Common myeloid progenitor, CD34-positive (primary cell): ENCODE measurements around the gene NUB1.

Experiments
- CTCF ChIA-PET: fragments of 350-600 bp; sonication (Branson Sonifier 250); formaldehyde crosslinking; loops from one replicate; lab custom pipeline; 2021; ENCODE audit warnings: antibody characterized with exemption; lab: Charles Lee
- POLR2A ChIA-PET: fragments of 350-600 bp; sonication (Branson Sonifier 250); formaldehyde crosslinking; loops from one replicate; lab custom pipeline; 2021; ENCODE audit warnings: antibody characterized with exemption; lab: Charles Lee
- DNase-seq, 3 donors: peaks; one replicate each; pipeline versions ENCODE4 v3.0.0 to v3.0.0-alpha.2; 2013
- H3K27ac ChIP-seq, 2 experiments: 1 replicate in 1 of 2; 2 replicates in 1 of 2; pipeline ENCODE4 v1.7.0; 2013; ENCODE audit warnings: inconsistent platforms in 2 of 2, low read length in 2 of 2, mild to moderate bottlenecking in 2 of 2, low read depth in 1 of 2, moderate library complexity in 1 of 2; ENCODE audit not compliant: severe bottlenecking in 2 of 2, insufficient read depth in 1 of 2, poor library complexity in 1 of 2
- H3K27me3 ChIP-seq, 5 experiments: replicated peaks in 2 of 5; 1 replicate in 3 of 5; 2 replicates in 2 of 5; pipeline versions ENCODE4 v1.6.1 to v1.7.0; 2013; ENCODE audit warnings: low read length in 4 of 5, mild to moderate bottlenecking in 2 of 5, moderate library complexity in 2 of 5, inconsistent platforms in 1 of 5; ENCODE audit not compliant: insufficient read depth in 5 of 5, control insufficient read depth in 4 of 5
- H3K36me3 ChIP-seq, 4 experiments: 1 replicate in 2 of 4; 2 replicates in 2 of 4; pipeline versions ENCODE4 v1.6.1 to v1.7.0; 2013; ENCODE audit warnings: low read length in 3 of 4, control low read depth in 1 of 4, mild to moderate bottlenecking in 1 of 4; ENCODE audit not compliant: control insufficient read depth in 4 of 4, insufficient read depth in 4 of 4
- H3K4me1 ChIP-seq, 4 experiments: 1 replicate in 3 of 4; 2 replicates in 1 of 4; pipeline versions ENCODE4 v1.6.1 to v1.7.1; 2013; ENCODE audit warnings: low read length in 3 of 4, mild to moderate bottlenecking in 3 of 4, control low read depth in 1 of 4, inconsistent platforms in 1 of 4, moderate library complexity in 1 of 4; ENCODE audit not compliant: control insufficient read depth in 4 of 4, insufficient read depth in 4 of 4; ENCODE audit errors: control extremely low read depth in 1 of 4
- H3K4me3 ChIP-seq, 7 experiments: 1 replicate in 4 of 7; 2 replicates in 3 of 7; pipeline versions ENCODE4 v1.5.1 to v1.7.0; 2013; ENCODE audit warnings: mild to moderate bottlenecking in 7 of 7, low read length in 6 of 7, moderate library complexity in 6 of 7, inconsistent platforms in 2 of 7, low read depth in 2 of 7, control low read depth in 1 of 7; ENCODE audit not compliant: insufficient read depth in 4 of 7, control insufficient read depth in 1 of 7; ENCODE audit errors: extremely low read depth in 1 of 7
- H3K9me3 ChIP-seq, 5 experiments: 1 replicate in 4 of 5; 2 replicates in 1 of 5; pipeline versions ENCODE4 v1.6.1 to v1.7.1; 2013; ENCODE audit warnings: low read length in 4 of 5, mild to moderate bottlenecking in 2 of 5, inconsistent platforms in 1 of 5, low read depth in 1 of 5, moderate library complexity in 1 of 5; ENCODE audit not compliant: control insufficient read depth in 4 of 5, insufficient read depth in 2 of 5; ENCODE audit errors: control extremely low read depth in 1 of 5
- WGBS: methylation state at CpG from one replicate; pipeline ENCODE4 v1.1.5; 2013; ENCODE audit not compliant: insufficient coverage; 5-methylcytosine and 5-hydroxymethylcytosine counted together

Gene NUB1

GRCh38 chr7:151398446-151399304 is 57.1 kb downstream of the NUB1 start:
- CTCF ChIA-PET: interaction anchor here (1.2 to 2.1 kb wide), 4 partner anchors 27 to 52 kb away, joined by 3 to 9 read pairs (median 4); no protein-coding TSS in a partner anchor
- POLR2A ChIA-PET: no interaction called here
- Histone ChIP-seq H3K4me3 (no peak overlapping the region), H3K27ac (no peak overlapping the region), H3K9me3 (peaks cover 0 to 3% (median 0%) of the 10 kb centered on the region in 5 experiments), H3K27me3 (no peaks in the 10 kb centered on the region), H3K36me3 (no peaks in the 10 kb centered on the region), H3K4me1 (peaks cover 0 to 9% (median 4%) of the 10 kb centered on the region in 4 experiments)
- DNase-seq: no peak
- 93% methylated on average over 16 of the region's 19 CpGs for WGBS

GRCh38 chr7:151399305-151399601 is 57.6 kb downstream of the NUB1 start:
- ChIA-PET CTCF (interaction anchor here (1.2 to 2.1 kb wide), 3 partner anchors 33 to 52 kb away, joined by 3 to 9 read pairs (median 4); no protein-coding TSS in a partner anchor), POLR2A (no interaction called here)
- 95% methylated on average over 7 of the region's 7 CpGs for WGBS
- Histone ChIP-seq H3K27me3 (no peaks in the 10 kb centered on the region), H3K27ac (no peak overlapping the region), H3K4me1 (peaks cover 0 to 14% (median 6%) of the 10 kb centered on the region in 4 experiments), H3K9me3 (peaks cover 0 to 3% (median 0%) of the 10 kb centered on the region in 5 experiments), H3K36me3 (no peaks in the 10 kb centered on the region), H3K4me3 (no peak overlapping the region)
- no peak for DNase-seq

GRCh38 chr7:151399906-151400305 is 58.3 kb downstream of the NUB1 start:
- WGBS: 100% methylated on average over 13 of the region's 14 CpGs
- Histone ChIP-seq H3K27ac (no peak overlapping the region), H3K9me3 (peaks cover 0 to 3% (median 0%) of the 10 kb centered on the region in 5 experiments), H3K4me3 (no peak overlapping the region), H3K36me3 (no peaks in the 10 kb centered on the region), H3K27me3 (no peaks in the 10 kb centered on the region), H3K4me1 (peaks cover 0 to 17% (median 6%) of the 10 kb centered on the region in 4 experiments)
- POLR2A ChIA-PET: interaction anchor here (0.6 kb wide), 1 partner anchor 22 kb away, joined by 3 read pairs; no protein-coding TSS in a partner anchor
- no peak for DNase-seq
- CTCF ChIA-PET: interaction anchor here (1.0 to 2.1 kb wide), 3 partner anchors 11 to 49 kb away, joined by 4 to 9 read pairs (median 4); no protein-coding TSS in a partner anchor

- WGBS: 95% methylated on average over 14 of the region's 14 CpGs
- H3K36me3 ChIP-seq: no peaks in the 10 kb centered on the region
- H3K9me3 ChIP-seq: peaks cover 0 to 3% (median 0%) of the 10 kb centered on the region in 5 experiments
- CTCF ChIA-PET: interaction anchor here (0.6 to 2.1 kb wide), 3 partner anchors 10 to 48 kb away, joined by 4 to 9 read pairs (median 4); no protein-coding TSS in a partner anchor
- no peak for DNase-seq
- H3K27me3 ChIP-seq: peaks cover 0 to 4% (median 0%) of the 10 kb centered on the region in 5 experiments
- POLR2A ChIA-PET: no interaction called here
- H3K27ac ChIP-seq: no peak overlapping the region
- no peak overlapping the region for H3K4me3 ChIP-seq
- peaks cover 0 to 17% (median 6%) of the 10 kb centered on the region in 4 experiments for H3K4me1 ChIP-seq
Observed at GRCh38 chr7:151400626-151401315, 59.2 kb downstream of the NUB1 start.

- ChIA-PET POLR2A (no interaction called here), CTCF (no interaction called here)
- Histone ChIP-seq H3K9me3 (peaks cover 0 to 3% (median 0%) of the 10 kb centered on the region in 5 experiments), H3K27ac (no peak overlapping the region), H3K4me1 (peaks cover 0 to 17% (median 6%) of the 10 kb centered on the region in 4 experiments), H3K36me3 (no peaks in the 10 kb centered on the region), H3K4me3 (no peak overlapping the region), H3K27me3 (peaks cover 0 to 9% (median 3%) of the 10 kb centered on the region in 5 experiments)
- 98% methylated on average over 15 of the region's 16 CpGs for WGBS
- DNase-seq: no peak
Observed at GRCh38 chr7:151402029-151402835, 60.6 kb downstream of the NUB1 start.

- Histone ChIP-seq H3K4me3 (no peak overlapping the region), H3K9me3 (no peaks in the 10 kb centered on the region), H3K4me1 (peaks cover 0 to 19% (median 8%) of the 10 kb centered on the region in 4 experiments), H3K36me3 (no peaks in the 10 kb centered on the region), H3K27ac (no peak overlapping the region), H3K27me3 (peaks cover 0 to 20% (median 8%) of the 10 kb centered on the region in 5 experiments)
- ChIA-PET CTCF (no interaction called here), POLR2A (no interaction called here)
- 99% methylated on average over 9 of the region's 9 CpGs for WGBS
- no peak for DNase-seq
Observed at GRCh38 chr7:151403764-151404163, 62.2 kb downstream of the NUB1 start.
